ENCODE measurements around the gene ARAP2. TPM values are rescaled to one million over a fixed set of nuclear protein-coding genes. Genes with fewer than 3 reads are reported as not detected.

Gene ARAP2
- total and polyA plus RNA-seq, 9 of the 15 experiments (the other 6 are each of a cell fraction or from before 2014, with no cell fraction given): 0.03 to 0.35 (median 0.11) TPM; not detected in 4

- no peak for FAIRE-seq
- Histone ChIP-seq H3K36me3 (ENCODE audit: control insufficient read depth, insufficient read depth, low read length) (no peaks in the 10 kb centered on the region), H2AFZ (ENCODE audit: low read depth, low read length) (no peak overlapping the region), H3K4me1 (replicated peaks in 1 of 2; ENCODE audit: control insufficient read depth in 2 of 2, insufficient read depth in 2 of 2, low read length in 2 of 2) (no peaks in the 10 kb centered on the region), H3K9ac (ENCODE audit: insufficient read depth in 1 of 2, low read depth in 2 of 2, low read length in 2 of 2) (no peak overlapping the region), H3K9me3 (replicated peaks; ENCODE audit: control insufficient read depth, insufficient read depth, low read depth, low read length) (no peaks in the 10 kb centered on the region), H3K4me2 (ENCODE audit: insufficient read depth, low read length) (no peak overlapping the region), H3K79me2 (ENCODE audit: control insufficient read depth, insufficient read depth, low read length) (no peaks in the 10 kb centered on the region), H4K20me1 (replicated peaks; ENCODE audit: control insufficient read depth, insufficient read depth, low read length) (no peaks in the 10 kb centered on the region), H3K4me3 (no peak overlapping the region), H3K27ac (ENCODE audit: extremely low read depth, low read depth, low read length) (no peak overlapping the region), H3K27me3 (ENCODE audit: control insufficient read depth in 2 of 2, insufficient read depth in 2 of 2, low read length in 2 of 2) (no peaks in the 10 kb centered on the region), H3K9me1 (ENCODE audit: control insufficient read depth, insufficient read depth, low read length) (no peaks in the 10 kb centered on the region)
- 0% methylated on average over 2 of the region's 2 CpGs for WGBS (ENCODE audit: insufficient coverage, low coverage, missing lambda C conversion rate)
- ChIA-PET POLR2A (no interaction called here), CTCF (ENCODE audit: low intra/inter-chr PET ratio) (no interaction called here)
- ATAC-seq: no peak
- in situ Hi-C loops (cut with MboI): no loop called here
- no TSS peak for BruUV-seq (replicated peaks)
- no peak for DNase-seq (ENCODE audit: extremely low read depth in 1 of 4, low spot score in 3 of 4)
- intact Hi-C loops (cut with micrococcal nuclease): no loop called here
- TF ChIP-seq BMI1 (IDR thresholded peaks at IDR 0.05; ENCODE audit: low read length) (no peak), ZNF655 (CRISPR knock-in tag; IDR thresholded peaks at IDR 0.05) (no peak), ZNF347 (CRISPR knock-in tag; IDR thresholded peaks at IDR 0.05; ENCODE audit: low read depth) (no peak), ZNF184 (CRISPR knock-in tag; IDR thresholded peaks at IDR 0.05) (no peak), MXI1 (IDR thresholded peaks at IDR 0.05; ENCODE audit: low read depth, low read length) (no peak), NFIC (IDR thresholded peaks at IDR 0.05) (no peak), RAD21 (CRISPR knock-in tag; conservative IDR thresholded peaks at IDR 0.05 in 1 of 2, IDR thresholded peaks at IDR 0.05 in 1 of 2) (no peak), NCOR1 (IDR thresholded peaks at IDR 0.05) (no peak), FOSL1 (tag; conservative IDR thresholded peaks at IDR 0.05) (no peak), SFPQ (IDR thresholded peaks at IDR 0.05; ENCODE audit: low read depth, low read length) (no peak), ZNF239 (CRISPR knock-in tag; IDR thresholded peaks at IDR 0.05) (no peak), ZNF140 (CRISPR knock-in tag; IDR thresholded peaks at IDR 0.05) (no peak), STAG1 (CRISPR knock-in tag; IDR thresholded peaks at IDR 0.05; ENCODE audit: borderline replicate concordance) (no peak), BCOR (IDR thresholded peaks at IDR 0.05) (no peak), KDM5B (IDR thresholded peaks at IDR 0.05; ENCODE audit: insufficient replicate concordance, low read depth, low read length) (no peak)
These were observed 23.4 kb upstream of the ARAP2 start for GRCh38 chr4:36267486-36268268.
